Vagina (tissue), 2 donors: Measurements from ENCODE around the gene ATP2A3. TPM values are rescaled to one million over a fixed set of nuclear protein-coding genes. Genes with fewer than 3 reads are reported as not detected.

ENCODE experiments used
- DNase-seq, 2 donors: peaks; one replicate each; pipeline ENCODE4 v3.0.0-alpha.2; 2017; ENCODE audit errors: extremely low spot score in 2 of 2
- H3K27ac ChIP-seq: fragments of 200-600 bp; sonication (generic); one replicate; pipeline ENCODE4 v1.5.1; 2019
- H3K27me3 ChIP-seq: fragments of 200-600 bp; sonication (generic); one replicate; pipeline ENCODE4 v1.5.1; 2019
- H3K36me3 ChIP-seq, 2 donors: fragments of 200-600 bp; sonication (generic); one replicate each; pipeline ENCODE4 v1.5.1; 2017 to 2019
- H3K4me1 ChIP-seq: fragments of 200-600 bp; sonication (generic); one replicate; pipeline ENCODE4 v1.5.1; 2019
- H3K4me3 ChIP-seq, 2 donors: fragments of 200-600 bp; sonication (generic); 1 replicate in 1 of 2; 2 replicates in 1 of 2; pipeline ENCODE4 v1.5.1; 2016 to 2019
- H3K9me3 ChIP-seq: fragments of 200-600 bp; sonication (generic); one replicate; pipeline ENCODE4 v1.5.1; 2019
- CTCF ChIP-seq, 3 experiments: fragments of 450-650 bp in 2 of 3; fragments of 200-600 bp in 1 of 3; sonication (generic) in 1 of 3; IDR thresholded peaks; one replicate each; pipeline ENCODE4 v1.5.1; 2017 to 2019; ENCODE audit warnings: antibody characterized with exemption in 3 of 3, mild to moderate bottlenecking in 2 of 3, moderate library complexity in 2 of 3
- POLR2A ChIP-seq, 2 donors: fragments of 450-650 bp; IDR thresholded peaks; one replicate each; pipeline ENCODE4 v1.6.1; 2017; ENCODE audit warnings: antibody characterized with exemption in 2 of 2, mild to moderate bottlenecking in 2 of 2, moderate library complexity in 2 of 2
- POLR2AphosphoS5 ChIP-seq, 2 donors: sonication (generic); formaldehyde crosslinking; IDR thresholded peaks; one replicate each; pipeline ENCODE4 v1.9.0; 2017; ENCODE audit warnings: antibody characterized with exemption in 2 of 2, mild to moderate bottlenecking in 2 of 2, low read depth in 1 of 2; ENCODE audit not compliant: insufficient read depth in 1 of 2
- intact Hi-C: fragments of 100-400 bp; cut with DNase I; formaldehyde crosslinking; loops from one replicate; pipeline ENCODE4 v1.15.1; 2023
- total RNA-seq: library from RNA; depleted of rRNA; stranded (reverse); fragments of >200 nt; gene quantifications from one replicate; pipeline ENCODE4 v1.2.3, GENCODE V29; 2016

The ATP2A3 gene
- total RNA-seq, 1 donor from 2014 or later: 15.5 TPM

GRCh38 chr17:4001048-4001590 is 36.9 kb upstream of the ATP2A3 start:
- Histone ChIP-seq H3K36me3 (peaks cover 0 to 2% of the 10 kb centered on the region in 2 donors), H3K4me1 (peaks cover 14% of the 10 kb centered on the region), H3K4me3 (no peak overlapping the region), H3K9me3 (no peaks in the 10 kb centered on the region), H3K27ac (no peak overlapping the region), H3K27me3 (no peaks in the 10 kb centered on the region)
- intact Hi-C loops: no loop called here
- no peak for TF ChIP-seq POLR2A (IDR thresholded peaks at IDR 0.05)
- no peak for TF ChIP-seq CTCF (IDR thresholded peaks at IDR 0.05)
- no peak for TF ChIP-seq POLR2AphosphoS5 (IDR thresholded peaks at IDR 0.05; ENCODE audit: insufficient read depth in 1 of 2, low read depth in 1 of 2)
- peak in 1 of 2 donors; percentile 49 for DNase-seq

- TF ChIP-seq CTCF (IDR thresholded peaks at IDR 0.05) (no peak), POLR2A (IDR thresholded peaks at IDR 0.05) (no peak), POLR2AphosphoS5 (IDR thresholded peaks at IDR 0.05; ENCODE audit: insufficient read depth in 1 of 2, low read depth in 1 of 2) (no peak)
- Histone ChIP-seq H3K36me3 (no peaks in the 10 kb centered on the region), H3K4me3 (no peak overlapping the region), H3K27ac (no peak overlapping the region), H3K27me3 (no peaks in the 10 kb centered on the region), H3K9me3 (no peaks in the 10 kb centered on the region), H3K4me1 (no peaks in the 10 kb centered on the region)
- DNase-seq: peak in 1 of 2 donors; percentile 10
- intact Hi-C loops: no loop called here
Measured at GRCh38 chr17:3998436-3998835, 34.2 kb upstream of the ATP2A3 start.

- DNase-seq: no peak
- Histone ChIP-seq H3K9me3 (no peaks in the 10 kb centered on the region), H3K36me3 (no peaks in the 10 kb centered on the region), H3K4me3 (no peak overlapping the region), H3K27me3 (no peaks in the 10 kb centered on the region), H3K4me1 (no peaks in the 10 kb centered on the region), H3K27ac (no peak overlapping the region)
- TF ChIP-seq POLR2A (IDR thresholded peaks at IDR 0.05) (no peak), CTCF (IDR thresholded peaks at IDR 0.05) (no peak), POLR2AphosphoS5 (IDR thresholded peaks at IDR 0.05; ENCODE audit: insufficient read depth in 1 of 2, low read depth in 1 of 2) (no peak)
- intact Hi-C loops: no loop called here
Measured at GRCh38 chr17:3995067-3995466, 30.8 kb upstream of the ATP2A3 start.

- no peaks in the 10 kb centered on the region for H3K27me3 ChIP-seq
Measured at GRCh38 chr17:3994221-3994576, 30.0 kb upstream of the ATP2A3 start.

More at GRCh38 chr17:3994221-3994576, 30.0 kb upstream of the ATP2A3 start:
- no peak for TF ChIP-seq CTCF (IDR thresholded peaks at IDR 0.05)
- TF ChIP-seq POLR2AphosphoS5 (IDR thresholded peaks at IDR 0.05; ENCODE audit: insufficient read depth in 1 of 2, low read depth in 1 of 2): no peak
- no peak for TF ChIP-seq POLR2A (IDR thresholded peaks at IDR 0.05)
- H3K36me3 ChIP-seq: no peaks in the 10 kb centered on the region
- H3K4me3 ChIP-seq: no peak overlapping the region
- no peak overlapping the region for H3K27ac ChIP-seq
- H3K4me1 ChIP-seq: no peaks in the 10 kb centered on the region
- no peaks in the 10 kb centered on the region for H3K9me3 ChIP-seq
- DNase-seq: no peak
- intact Hi-C loops: no loop called here
